ENCODE measurements around the gene ZBTB25.
A peak's percentile ranks its signal among the peaks of the same experiment; 100 is the strongest.

ZBTB25 gene

GRCh38 chr14:64540208-64541202, 36.9 kb upstream of the ZBTB25 start, which contains the start of gene HSPA2:
HSPA2 (plus strand) TSS chr14:64540741; CDS start chr14:64540850, 109 bp downstream.
- H3K36me3 ChIP-seq (ENCODE audit: insufficient read depth, low read length): no peaks in the 10 kb centered on the region
- peak within 1 kb of the TSS; percentile 95 for H2AFZ ChIP-seq (ENCODE audit: low read length)
- no peaks in the 10 kb centered on the region for H3K27me3 ChIP-seq (ENCODE audit: insufficient read depth, low read length)
- peaks cover 11% of the 10 kb centered on the region for H3K4me1 ChIP-seq (ENCODE audit: insufficient read depth, low read length, severe bottlenecking)
- no peaks in the 10 kb centered on the region for H3K79me2 ChIP-seq (ENCODE audit: insufficient read depth, low read length)
- TF ChIP-seq CTCF (IDR thresholded peaks at IDR 0.05; ENCODE audit: low read length) (peak; percentile 69), EZH2 (IDR thresholded peaks at IDR 0.05; ENCODE audit: borderline replicate concordance, low read length) (no peak)
- H4K20me1 ChIP-seq (ENCODE audit: insufficient read depth, low read length): no peaks in the 10 kb centered on the region
- no peaks in the 10 kb centered on the region for H3K9me2 ChIP-seq (ENCODE audit: low read depth, low read length)
- H3F3A ChIP-seq (ENCODE audit: insufficient read depth, low read length): no peaks in the 10 kb centered on the region
- H3K9me3 ChIP-seq (ENCODE audit: low read length): peaks cover 5% of the 10 kb centered on the region; the same call in 1 of the 2 replicates
- H3K9ac ChIP-seq (ENCODE audit: low read length): peak within 1 kb of the TSS; percentile 77
- H3K27ac ChIP-seq (ENCODE audit: low read depth, low read length, poor library complexity, severe bottlenecking): peak within 1 kb of the TSS; percentile 28
- peak within 1 kb of the TSS; percentile 80 for H3K4me2 ChIP-seq (ENCODE audit: low read length)
- H3K4me3 ChIP-seq (ENCODE audit: low read depth, low read length, poor library complexity, severe bottlenecking): peak within 1 kb of the TSS; percentile 78

DNA sequence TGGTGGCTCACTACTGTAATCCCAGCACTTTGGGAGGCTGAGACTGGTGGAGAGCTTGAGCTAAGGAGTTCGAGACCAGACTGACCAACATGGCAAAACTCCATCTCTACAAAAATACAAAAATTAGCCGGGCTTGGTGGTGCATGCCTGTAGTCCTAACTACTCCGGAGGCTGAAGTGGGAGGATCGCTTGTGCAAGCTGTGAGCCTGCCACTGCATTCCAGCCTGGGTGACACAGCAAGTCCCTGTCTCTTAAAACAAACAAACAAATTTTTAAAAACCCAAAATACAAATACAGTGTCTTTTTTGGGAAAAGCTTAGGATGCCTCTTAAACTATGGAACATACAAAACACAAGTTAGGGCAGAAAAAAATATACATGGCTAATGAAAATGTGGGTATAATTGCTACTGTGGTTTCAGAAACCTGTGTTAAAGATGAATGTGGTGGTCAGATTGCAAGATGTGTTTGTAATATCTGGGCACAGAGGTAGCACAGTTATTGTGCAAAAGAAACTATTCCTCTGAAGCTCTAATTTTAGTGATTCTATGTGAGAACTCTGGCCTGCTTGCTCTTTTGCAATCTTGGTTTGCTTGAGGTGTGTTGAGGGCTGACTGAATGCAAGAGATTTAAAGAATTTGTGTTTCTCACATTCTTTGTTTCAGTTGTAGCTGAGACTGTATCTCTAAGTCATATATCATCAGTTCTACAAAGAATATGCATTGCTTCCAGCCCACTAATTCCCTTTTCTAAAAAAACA, 33.0 kb upstream of the ZBTB25 start:
- no peaks in the 10 kb centered on the region; the same call in 1 of the 2 replicates for H4K20me1 ChIP-seq (ENCODE audit: insufficient read depth, low read length)
- no peaks in the 10 kb centered on the region for H3F3A ChIP-seq (ENCODE audit: insufficient read depth, low read length)
- no peaks in the 10 kb centered on the region for H3K9me2 ChIP-seq (ENCODE audit: low read depth, low read length)
- no peak overlapping the region for H3K4me3 ChIP-seq (ENCODE audit: low read depth, low read length, poor library complexity, severe bottlenecking)
- H3K27me3 ChIP-seq (ENCODE audit: insufficient read depth, low read length): no peaks in the 10 kb centered on the region
- no peaks in the 10 kb centered on the region for H3K79me2 ChIP-seq (ENCODE audit: insufficient read depth, low read length)
- no peak overlapping the region for H3K4me2 ChIP-seq (ENCODE audit: low read length)
- H3K9me3 ChIP-seq (ENCODE audit: low read length): peaks cover 3% of the 10 kb centered on the region; the same call in 1 of the 2 replicates
- H2AFZ ChIP-seq (ENCODE audit: low read length): no peak overlapping the region
- H3K36me3 ChIP-seq (ENCODE audit: insufficient read depth, low read length): no peaks in the 10 kb centered on the region
- no peak overlapping the region for H3K27ac ChIP-seq (ENCODE audit: low read depth, low read length, poor library complexity, severe bottlenecking)
- TF ChIP-seq CTCF (IDR thresholded peaks at IDR 0.05; ENCODE audit: low read length): no peak
- TF ChIP-seq EZH2 (IDR thresholded peaks at IDR 0.05; ENCODE audit: borderline replicate concordance, low read length): no peak
- no peak overlapping the region for H3K9ac ChIP-seq (ENCODE audit: low read length)
- H3K4me1 ChIP-seq (ENCODE audit: insufficient read depth, low read length, severe bottlenecking): peaks cover 11% of the 10 kb centered on the region

DNA sequence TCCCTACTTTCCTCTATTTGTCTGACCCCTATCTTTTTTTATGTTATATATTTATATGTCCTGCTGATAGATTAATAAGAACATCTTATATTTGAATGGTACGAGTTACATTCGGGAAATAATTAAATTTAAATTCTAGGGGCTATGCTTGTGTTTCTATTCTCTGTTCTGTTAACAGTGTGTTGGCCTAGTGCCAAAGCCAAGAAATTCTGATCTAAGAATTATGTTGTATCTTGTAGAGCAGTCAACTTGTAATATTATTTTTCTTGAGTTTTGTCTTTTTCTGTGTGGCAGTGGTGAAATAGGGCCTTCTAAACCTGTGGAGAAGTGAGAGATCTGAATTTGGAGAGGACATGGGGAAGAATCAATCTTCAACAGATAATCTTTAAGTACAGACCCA, 27.9 kb upstream of the ZBTB25 start:
- H3K4me1 ChIP-seq (ENCODE audit: insufficient read depth, low read length, severe bottlenecking): no peaks in the 10 kb centered on the region
- no peaks in the 10 kb centered on the region; the same call in 1 of the 2 replicates for H4K20me1 ChIP-seq (ENCODE audit: insufficient read depth, low read length)
- no peaks in the 10 kb centered on the region for H3K9me3 ChIP-seq (ENCODE audit: low read length)
- no peak overlapping the region for H3K27ac ChIP-seq (ENCODE audit: low read depth, low read length, poor library complexity, severe bottlenecking)
- no peaks in the 10 kb centered on the region for H3K36me3 ChIP-seq (ENCODE audit: insufficient read depth, low read length)
- H2AFZ ChIP-seq (ENCODE audit: low read length): no peak overlapping the region
- H3K4me3 ChIP-seq (ENCODE audit: low read depth, low read length, poor library complexity, severe bottlenecking): no peak overlapping the region
- H3K27me3 ChIP-seq (ENCODE audit: insufficient read depth, low read length): no peaks in the 10 kb centered on the region
- no peaks in the 10 kb centered on the region for H3F3A ChIP-seq (ENCODE audit: insufficient read depth, low read length)
- H3K4me2 ChIP-seq (ENCODE audit: low read length): no peak overlapping the region
- no peak overlapping the region for H3K9ac ChIP-seq (ENCODE audit: low read length)
- no peaks in the 10 kb centered on the region for H3K79me2 ChIP-seq (ENCODE audit: insufficient read depth, low read length)
- TF ChIP-seq EZH2 (IDR thresholded peaks at IDR 0.05; ENCODE audit: borderline replicate concordance, low read length): no peak
- TF ChIP-seq CTCF (IDR thresholded peaks at IDR 0.05; ENCODE audit: low read length): no peak
- H3K9me2 ChIP-seq (ENCODE audit: low read depth, low read length): no peaks in the 10 kb centered on the region

Measured in OCI-LY1 (cell line).